GM10248 (cell line): ENCODE measurements around the gene LRRC32.
A peak's percentile ranks its signal among the peaks of the same experiment; 100 is the strongest.

Experiments
- CTCF ChIA-PET: fragments of 300-600 bp; sonication (Branson Sonifier 250); formaldehyde crosslinking; extraction: SDS; loops from one replicate; lab custom pipeline; 2021; ENCODE audit warnings: antibody characterized with exemption; lab: Yijun Ruan, JAX
- POLR2A ChIA-PET: fragments of 350-650 bp; sonication (Branson Sonifier 250); formaldehyde crosslinking; extraction: SDS; loops from one replicate; lab custom pipeline; 2020; ENCODE audit warnings: antibody characterized with exemption; lab: Yijun Ruan, JAX
- DNase-seq: peaks from one replicate; pipeline ENCODE4 v3.0.0; 2012; ENCODE audit errors: extremely low spot score
- TF ChIP-seq, protein P1 (sequence below): IDR thresholded peaks from 2 replicates; pipeline ENCODE4 v1.5.1; 2012; ENCODE audit warnings: mild to moderate bottlenecking, low read depth; ENCODE audit errors: extremely low read depth, missing control alignments, control extremely low read depth

LRRC32 gene

GRCh38 chr11:76629853-76630599, 40.5 kb downstream of the LRRC32 start:
- TF ChIP-seq, protein P1, sequence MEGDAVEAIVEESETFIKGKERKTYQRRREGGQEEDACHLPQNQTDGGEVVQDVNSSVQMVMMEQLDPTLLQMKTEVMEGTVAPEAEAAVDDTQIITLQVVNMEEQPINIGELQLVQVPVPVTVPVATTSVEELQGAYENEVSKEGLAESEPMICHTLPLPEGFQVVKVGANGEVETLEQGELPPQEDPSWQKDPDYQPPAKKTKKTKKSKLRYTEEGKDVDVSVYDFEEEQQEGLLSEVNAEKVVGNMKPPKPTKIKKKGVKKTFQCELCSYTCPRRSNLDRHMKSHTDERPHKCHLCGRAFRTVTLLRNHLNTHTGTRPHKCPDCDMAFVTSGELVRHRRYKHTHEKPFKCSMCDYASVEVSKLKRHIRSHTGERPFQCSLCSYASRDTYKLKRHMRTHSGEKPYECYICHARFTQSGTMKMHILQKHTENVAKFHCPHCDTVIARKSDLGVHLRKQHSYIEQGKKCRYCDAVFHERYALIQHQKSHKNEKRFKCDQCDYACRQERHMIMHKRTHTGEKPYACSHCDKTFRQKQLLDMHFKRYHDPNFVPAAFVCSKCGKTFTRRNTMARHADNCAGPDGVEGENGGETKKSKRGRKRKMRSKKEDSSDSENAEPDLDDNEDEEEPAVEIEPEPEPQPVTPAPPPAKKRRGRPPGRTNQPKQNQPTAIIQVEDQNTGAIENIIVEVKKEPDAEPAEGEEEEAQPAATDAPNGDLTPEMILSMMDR = no peak
- ChIA-PET CTCF (interaction anchor here (1.0 to 1.5 kb wide), 3 partner anchors 8 to 42 kb away, joined by 3 to 4 read pairs (median 3); no protein-coding TSS in a partner anchor), POLR2A (no interaction called here)
- DNase-seq = no peak

DNA sequence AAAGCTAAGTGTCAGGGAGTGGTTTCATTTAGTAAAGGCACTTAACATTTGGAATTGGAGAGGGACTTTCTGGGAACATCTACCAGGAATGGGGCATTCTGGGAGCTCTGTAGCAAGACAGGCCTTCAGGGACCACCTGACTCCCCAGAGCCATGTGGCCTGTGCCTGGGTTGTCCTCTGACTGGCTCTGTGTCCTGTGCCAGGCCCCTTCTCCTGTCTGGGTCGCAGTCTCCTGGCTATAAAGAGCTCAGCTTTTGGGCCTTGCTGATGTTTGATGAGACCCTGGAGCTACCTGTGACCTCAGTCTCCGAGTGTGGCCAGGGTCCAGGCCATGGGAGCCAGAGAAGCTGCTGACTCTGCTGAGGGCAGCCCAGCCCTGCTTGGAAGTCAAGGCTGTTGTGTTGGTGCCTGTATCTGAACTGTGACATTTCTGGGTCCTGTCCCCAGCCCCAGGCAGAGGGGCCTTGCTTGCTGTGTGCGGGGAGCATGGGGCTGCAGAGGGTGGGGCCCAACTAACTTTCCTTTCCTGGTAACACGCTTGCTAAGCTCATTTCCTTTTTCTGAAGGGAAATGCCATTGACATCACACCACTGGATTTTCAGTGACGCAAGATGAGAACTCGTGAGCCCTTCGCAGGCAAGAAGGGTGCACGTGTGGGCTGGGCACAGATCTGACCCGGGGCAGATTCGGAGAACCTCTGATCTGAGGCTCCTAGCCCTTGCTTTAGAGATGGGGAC, 41.3 kb downstream of the LRRC32 start:
- ChIA-PET POLR2A (no interaction called here), CTCF (interaction anchor here (1.0 to 1.5 kb wide), 4 partner anchors 9 to 43 kb away, joined by 3 to 4 read pairs (median 3); no protein-coding TSS in a partner anchor)
- TF ChIP-seq, protein P1 = no peak
- no peak for DNase-seq

DNA sequence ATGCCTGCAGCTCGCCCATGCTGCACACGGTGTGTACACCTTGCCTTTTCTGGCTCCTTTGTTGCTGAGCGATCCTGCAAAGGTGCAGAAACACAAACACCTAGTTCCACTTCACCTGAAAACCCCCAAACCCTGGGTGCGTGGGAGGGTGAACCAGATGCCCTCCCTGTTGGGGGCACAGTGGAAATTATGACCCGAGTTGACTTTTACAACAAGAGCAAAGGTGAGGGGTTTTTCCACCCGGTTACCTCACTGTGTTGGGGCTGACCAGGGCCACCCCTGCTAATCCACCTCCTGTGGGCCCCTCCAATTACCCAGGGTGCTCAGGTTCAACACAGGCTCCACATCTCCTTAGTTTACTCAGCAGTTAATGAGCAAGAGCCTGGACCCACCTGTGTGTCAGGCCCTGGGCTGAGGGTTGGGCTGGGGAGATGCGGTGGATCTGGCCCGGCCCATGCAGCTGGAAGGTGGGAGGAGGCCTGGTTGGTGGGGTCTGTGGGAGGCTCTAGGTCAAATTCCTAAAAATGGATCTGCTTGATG, 42.1 kb downstream of the LRRC32 start:
- DNase-seq = no peak
- POLR2A ChIA-PET = no interaction called here
- CTCF ChIA-PET = interaction anchor here (1.0 to 1.5 kb wide), 4 partner anchors 9 to 44 kb away, joined by 3 to 4 read pairs (median 3); no protein-coding TSS in a partner anchor
- TF ChIP-seq, protein P1 = no peak

GRCh38 chr11:76627606-76628005, 42.9 kb downstream of the LRRC32 start:
- TF ChIP-seq, protein P1 = no peak
- POLR2A ChIA-PET = no interaction called here
- CTCF ChIA-PET = interaction anchor here (1.4 to 1.6 kb wide), 2 partner anchors 16 to 18 kb away, joined by 3 to 4 read pairs; no protein-coding TSS in a partner anchor
- no peak for DNase-seq

- ChIA-PET CTCF (interaction anchor here (1.4 to 1.6 kb wide), 2 partner anchors 15 to 17 kb away, joined by 3 to 4 read pairs; no protein-coding TSS in a partner anchor), POLR2A (no interaction called here)
- DNase-seq = peak; percentile 67
- TF ChIP-seq, protein P1 = no peak
Observed at GRCh38 chr11:76626921-76627401, 43.6 kb downstream of the LRRC32 start.

DNA sequence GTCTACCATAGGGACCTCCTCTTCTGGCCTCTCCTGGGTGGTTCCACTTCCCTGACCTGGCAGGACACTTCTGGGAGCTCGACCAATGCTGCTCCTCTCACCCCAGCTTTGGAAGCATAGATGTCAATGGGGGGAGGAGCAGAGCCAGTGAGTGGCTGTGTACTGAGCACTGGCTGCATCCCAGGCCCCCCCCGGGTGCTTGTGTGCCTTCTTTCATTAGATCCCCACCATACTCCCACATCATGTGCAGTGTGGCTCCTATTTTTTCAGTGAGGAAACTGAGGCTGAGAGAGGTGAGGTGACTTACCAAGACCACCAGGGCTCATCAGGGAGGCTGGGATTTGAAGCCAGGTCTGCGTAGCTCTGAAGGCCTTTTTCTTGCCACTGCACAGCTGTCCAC, 44.3 kb downstream of the LRRC32 start:
- DNase-seq = no peak
- TF ChIP-seq, protein P1 = no peak
- ChIA-PET CTCF (interaction anchor here (1.6 kb wide), 1 partner anchor 16 kb away, joined by 3 read pairs; no protein-coding TSS in a partner anchor), POLR2A (no interaction called here)
